HG02970 (cell line): ENCODE data around the gene GMEB1.
"Not testable (repeated sequence)": the region's sequence is repeated elsewhere in the genome, so short reads cannot be mapped to it uniquely, and the experiment has no call there.

Experiments
- ATAC-seq: cut with Tn5 transposase; IDR thresholded peaks from one replicate; pipeline ENCODE4 v1.9.1; 2021; ENCODE audit warnings: mild to moderate bottlenecking, moderate library complexity, moderate number of reproducible peaks; ENCODE audit not compliant: unreplicated experiment, low FRiP score

The GMEB1 gene

GRCh38 chr1:28671254-28671780 is 2.7 kb downstream of the GMEB1 start:
- no peak for ATAC-seq

GRCh38 chr1:28672971-28673370 is 4.4 kb downstream of the GMEB1 start:
- ATAC-seq = not testable (repeated sequence)

- ATAC-seq = no peak
These were observed 7.3 kb downstream of the GMEB1 start for GRCh38 chr1:28675924-28676257.

GRCh38 chr1:28680151-28680550 is 11.6 kb downstream of the GMEB1 start:
- no peak for ATAC-seq

- ATAC-seq = no peak
These were observed 14.3 kb downstream of the GMEB1 start for GRCh38 chr1:28682840-28683239.

GRCh38 chr1:28684937-28685336 is 16.4 kb downstream of the GMEB1 start:
- ATAC-seq = no peak

GRCh38 chr1:28691627-28692026 is 23.0 kb downstream of the GMEB1 start:
- not testable (repeated sequence) for ATAC-seq

- ATAC-seq = no peak
These were observed 35.0 kb downstream of the GMEB1 start for GRCh38 chr1:28703629-28704028.

- no peak for ATAC-seq
These were observed 47.8 kb downstream of the GMEB1 start for GRCh38 chr1:28716336-28716735.

- ATAC-seq = no peak
These were observed 49.6 kb downstream of the GMEB1 start for GRCh38 chr1:28718166-28718565.

GRCh38 chr1:28718586-28719331 is 50.2 kb downstream of the GMEB1 start:
- no peak for ATAC-seq

GRCh38 chr1:28719332-28719619 is 50.7 kb downstream of the GMEB1 start:
- no peak for ATAC-seq

- no peak for ATAC-seq
These were observed 51.8 kb downstream of the GMEB1 start for GRCh38 chr1:28720376-28720775.

GRCh38 chr1:28721927-28722326 is 53.3 kb downstream of the GMEB1 start:
- ATAC-seq = not testable (repeated sequence)

- ATAC-seq = not testable (repeated sequence)
These were observed 56.8 kb downstream of the GMEB1 start for GRCh38 chr1:28725365-28725764.

- no peak for ATAC-seq
These were observed 67.4 kb downstream of the GMEB1 start for GRCh38 chr1:28735961-28736449.

GRCh38 chr1:28736450-28737306 is 68.1 kb downstream of the GMEB1 start, which contains the start of gene YTHDF2:
TSS of gene YTHDF2 (plus strand) at chr1:28736940. CDS start at chr1:28737121, 181 bp downstream.
- ATAC-seq = peak; percentile 96

- ATAC-seq = peak; percentile 4
These were observed 68.9 kb downstream of the GMEB1 start for GRCh38 chr1:28737307-28738132.

GRCh38 chr1:28740118-28740517 is 71.5 kb downstream of the GMEB1 start:
- no peak for ATAC-seq

GRCh38 chr1:28744184-28744583 is 75.6 kb downstream of the GMEB1 start:
- ATAC-seq = no peak
